K562 (cell line): Measurements from ENCODE around the gene MED29. TPM values are rescaled to one million over a fixed set of nuclear protein-coding genes. Genes with fewer than 3 reads are reported as not detected.

ENCODE experiments used
- CBFA2T2 ChIP-seq: fragments of 450-650 bp; conservative IDR thresholded peaks from 2 replicates; pipeline ENCODE4 v1.6.1; 2017; ENCODE audit warnings: mild to moderate bottlenecking
- CBFB ChIP-seq: sonication (generic); formaldehyde crosslinking; IDR thresholded peaks from 2 replicates; pipeline ENCODE4 v1.4.0; 2020; ENCODE audit warnings: mild to moderate bottlenecking, missing genetic modification reagents
- MTF1 ChIP-seq: fragments of 250-450 bp; sonication (Bioruptor Pico); IDR thresholded peaks from 2 replicates; pipeline ENCODE4 v1.9.0; 2021; ENCODE audit warnings: moderate library complexity, mild to moderate bottlenecking, inconsistent platforms, borderline replicate concordance
- NFXL1 ChIP-seq: fragments of 450-650 bp; formaldehyde crosslinking; IDR thresholded peaks from 2 replicates; pipeline ENCODE4 v1.4.0; 2021; ENCODE audit warnings: mild to moderate bottlenecking
- NR2F6 ChIP-seq: fragments of 450-650 bp; formaldehyde crosslinking; IDR thresholded peaks from 2 replicates; pipeline ENCODE4 v1.4.0; 2020; ENCODE audit warnings: mild to moderate bottlenecking
- POLR3G ChIP-seq: IDR thresholded peaks from 2 replicates; pipeline ENCODE4 v1.6.1; 2011; ENCODE audit not compliant: insufficient read length, insufficient replicate concordance; ENCODE audit errors: extremely low read depth
- TGIF2 ChIP-seq: sonication (generic); formaldehyde crosslinking; IDR thresholded peaks from 2 replicates; pipeline ENCODE4 v1.8.1; 2022; ENCODE audit warnings: mild to moderate bottlenecking, missing genetic modification reagents, moderate library complexity
- ZMIZ1 ChIP-seq, 2 experiments: fragments of 150-350 bp in 1 of 2; IDR thresholded peaks; 2 replicates each; pipeline ENCODE4 v1.6.1; 2012 to 2016; ENCODE audit warnings: low read depth in 2 of 2, low read length in 2 of 2, mild to moderate bottlenecking in 1 of 2, moderate library complexity in 1 of 2
- ZNF134 ChIP-seq: fragments of 250-450 bp; sonication (Bioruptor Pico); conservative IDR thresholded peaks from 2 replicates; pipeline ENCODE4 v1.4.0; 2020
- ZNF197 ChIP-seq: fragments of 200-800 bp; sonication (Bioruptor generic); IDR thresholded peaks from 2 replicates; pipeline ENCODE4 v1.6.1; 2016; ENCODE audit warnings: low read depth, missing genetic modification characterization, missing compliant biosample characterization
- ZNF23 ChIP-seq: fragments of 250-450 bp; sonication (Bioruptor Pico); IDR thresholded peaks from 2 replicates; pipeline ENCODE4 v1.4.0; 2020; ENCODE audit warnings: mild to moderate bottlenecking
- polyA plus RNA-seq, 8 experiments: library from polyadenylated mRNA; depleted of rRNA in 4 of 8; stranded (reverse) in 5 of 8; unstranded in 3 of 8; fragments of >200 nt; fragmentation: Nextera tagmentation in 2 of 8; fragmentation: Illumina TruSeq in 1 of 8; extraction: Ambion mirVana in 2 of 8; extraction: Trizol in 1 of 8; gene quantifications; 2 replicates each; pipeline versions ENCODE4 v1.2.1 to v1.2.3, GENCODE V29; 2011 to 2014; ENCODE audit warnings: inconsistent platforms in 1 of 8, missing spikeins in 1 of 8
- total RNA-seq, 7 experiments: library from RNA; depleted of rRNA in 6 of 7; stranded (reverse); fragments of >200 nt in 6 of 7; fragmentation: Illumina TruSeq in 2 of 7; extraction: Trizol in 2 of 7; gene quantifications; 2 replicates each; pipeline versions ENCODE4 v1.2.1 to v1.2.3, GENCODE V29; 2011 to 2021; ENCODE audit warnings: low replicate concordance in 1 of 7
- TF ChIP-seq, protein P1 (sequence below), 2 experiments: fragments of 450-650 bp; IDR thresholded peaks; 2 replicates each; pipeline ENCODE4 v1.6.1; 2016; ENCODE audit warnings: mild to moderate bottlenecking in 2 of 2, borderline replicate concordance in 1 of 2, low read depth in 1 of 2, moderate library complexity in 1 of 2
- TF ChIP-seq, protein P2 (sequence below): fragments of 200-800 bp; sonication (Bioruptor generic); IDR thresholded peaks from 2 replicates; pipeline ENCODE4 v1.6.1; 2017; ENCODE audit warnings: missing genetic modification characterization, missing compliant biosample characterization

The MED29 gene
- total and polyA plus RNA-seq, 9 of the 15 experiments (the other 6 are each of a cell fraction or from before 2014, with no cell fraction given), result 1.8 to 22.6 (median 12.4) TPM

GRCh38 chr19:39397360-39398296, 6.5 kb downstream of the MED29 start (continued):
- TF ChIP-seq, protein P1, sequence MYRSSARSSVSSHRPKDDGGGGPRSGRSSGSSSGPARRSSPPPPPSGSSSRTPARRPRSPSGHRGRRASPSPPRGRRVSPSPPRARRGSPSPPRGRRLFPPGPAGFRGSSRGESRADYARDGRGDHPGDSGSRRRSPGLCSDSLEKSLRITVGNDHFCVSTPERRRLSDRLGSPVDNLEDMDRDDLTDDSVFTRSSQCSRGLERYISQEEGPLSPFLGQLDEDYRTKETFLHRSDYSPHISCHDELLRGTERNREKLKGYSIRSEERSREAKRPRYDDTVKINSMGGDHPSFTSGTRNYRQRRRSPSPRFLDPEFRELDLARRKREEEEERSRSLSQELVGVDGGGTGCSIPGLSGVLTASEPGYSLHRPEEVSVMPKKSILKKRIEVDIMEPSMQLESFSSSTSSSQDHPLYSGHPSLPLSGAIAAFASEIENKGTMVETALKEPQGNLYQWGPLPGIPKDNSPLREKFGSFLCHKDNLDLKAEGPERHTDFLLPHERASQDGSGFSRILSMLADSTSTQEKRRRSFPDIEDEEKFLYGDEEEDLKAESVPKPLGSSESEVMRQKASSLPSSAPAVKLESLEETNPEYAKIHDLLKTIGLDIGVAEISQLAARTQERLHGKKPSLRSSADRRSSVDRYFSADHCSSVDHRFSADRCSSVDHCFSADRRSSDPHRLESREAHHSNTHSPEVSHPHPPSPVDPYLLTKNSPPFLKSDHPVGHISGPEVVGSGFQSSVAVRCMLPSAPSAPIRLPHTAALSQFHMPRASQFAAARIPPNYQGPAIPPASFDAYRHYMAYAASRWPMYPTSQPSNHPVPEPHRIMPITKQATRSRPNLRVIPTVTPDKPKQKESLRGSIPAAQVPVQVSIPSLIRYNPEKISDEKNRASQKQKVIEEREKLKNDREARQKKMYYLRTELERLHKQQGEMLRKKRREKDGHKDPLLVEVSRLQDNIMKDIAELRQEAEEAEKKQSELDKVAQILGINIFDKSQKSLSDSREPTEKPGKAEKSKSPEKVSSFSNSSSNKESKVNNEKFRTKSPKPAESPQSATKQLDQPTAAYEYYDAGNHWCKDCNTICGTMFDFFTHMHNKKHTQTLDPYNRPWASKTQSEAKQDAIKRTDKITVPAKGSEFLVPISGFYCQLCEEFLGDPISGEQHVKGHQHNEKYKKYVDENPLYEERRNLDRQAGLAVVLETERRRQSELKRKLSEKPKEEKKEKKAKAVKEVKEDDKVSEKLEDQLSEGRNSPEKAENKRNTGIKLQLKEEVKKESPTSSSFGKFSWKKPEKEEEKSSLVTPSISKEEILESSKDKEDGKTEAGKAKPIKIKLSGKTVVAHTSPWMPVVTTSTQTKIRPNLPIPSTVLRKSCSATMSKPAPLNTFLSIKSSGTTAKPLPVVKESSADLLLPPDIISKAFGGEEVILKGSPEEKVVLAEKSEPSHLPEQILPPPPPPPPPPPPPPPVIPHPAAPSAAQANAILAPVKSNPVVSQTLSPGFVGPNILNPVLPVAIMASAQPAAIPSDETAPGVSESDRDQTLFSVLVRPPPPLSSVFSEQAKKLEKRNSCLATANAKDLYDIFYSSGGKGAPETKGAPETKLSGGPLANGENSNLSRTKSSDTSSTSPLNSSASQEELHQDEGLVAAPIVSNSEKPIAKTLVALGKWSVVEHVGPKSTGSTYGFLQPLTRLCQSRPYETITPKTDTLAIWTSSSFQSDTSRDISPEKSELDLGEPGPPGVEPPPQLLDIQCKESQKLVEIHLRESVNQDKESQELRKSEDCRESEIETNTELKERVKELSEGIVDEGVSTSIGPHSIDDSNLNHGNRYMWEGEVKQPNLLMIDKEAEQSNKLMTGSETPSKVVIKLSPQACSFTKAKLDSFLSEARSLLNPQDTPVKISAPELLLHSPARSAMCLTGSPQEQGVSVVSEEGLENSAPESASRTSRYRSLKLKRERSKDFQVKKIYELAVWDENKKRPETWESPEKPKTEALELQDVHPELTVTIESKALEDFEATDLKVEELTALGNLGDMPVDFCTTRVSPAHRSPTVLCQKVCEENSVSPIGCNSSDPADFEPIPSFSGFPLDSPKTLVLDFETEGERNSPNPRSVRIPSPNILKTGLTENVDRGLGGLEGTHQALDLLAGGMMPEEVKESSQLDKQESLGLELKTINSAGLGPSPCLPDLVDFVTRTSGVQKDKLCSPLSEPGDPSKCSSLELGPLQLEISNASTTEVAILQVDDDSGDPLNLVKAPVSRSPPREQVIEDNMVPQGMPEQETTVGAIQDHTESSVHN (IDR thresholded peaks at IDR 0.05; ENCODE audit: borderline replicate concordance in 1 of 2, low read depth in 1 of 2), result no peak
- TF ChIP-seq NFXL1 (CRISPR knock-in tag) (no peak), TGIF2 (CRISPR knock-in tag) (no peak), MTF1 (no peak), NR2F6 (CRISPR knock-in tag) (no peak), POLR3G (no peak), ZNF134 (CRISPR knock-in tag) (no peak), CBFA2T2 (no peak), ZNF23 (no peak), ZNF197 (CRISPR knock-in tag) (no peak), CBFB (CRISPR knock-in tag) (peak; percentile 64; the same call in 1 of the 2 replicates), ZMIZ1 (IDR thresholded peaks at IDR 0.05; ENCODE audit: low read depth in 2 of 2, low read length in 2 of 2) (0 out of 4 replicates have a peak, but pooled peaks of 1 of the 2 experiments have one; percentile 16)
- TF ChIP-seq, protein P2, sequence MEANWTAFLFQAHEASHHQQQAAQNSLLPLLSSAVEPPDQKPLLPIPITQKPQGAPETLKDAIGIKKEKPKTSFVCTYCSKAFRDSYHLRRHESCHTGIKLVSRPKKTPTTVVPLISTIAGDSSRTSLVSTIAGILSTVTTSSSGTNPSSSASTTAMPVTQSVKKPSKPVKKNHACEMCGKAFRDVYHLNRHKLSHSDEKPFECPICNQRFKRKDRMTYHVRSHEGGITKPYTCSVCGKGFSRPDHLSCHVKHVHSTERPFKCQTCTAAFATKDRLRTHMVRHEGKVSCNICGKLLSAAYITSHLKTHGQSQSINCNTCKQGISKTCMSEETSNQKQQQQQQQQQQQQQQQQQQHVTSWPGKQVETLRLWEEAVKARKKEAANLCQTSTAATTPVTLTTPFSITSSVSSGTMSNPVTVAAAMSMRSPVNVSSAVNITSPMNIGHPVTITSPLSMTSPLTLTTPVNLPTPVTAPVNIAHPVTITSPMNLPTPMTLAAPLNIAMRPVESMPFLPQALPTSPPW (CRISPR knock-in tag), result peak; percentile 86
